WTC11 (cell line): ENCODE measurements around the gene RXRB.

Experiments
- ATF6 ChIP-seq: sonication (generic); formaldehyde crosslinking; IDR thresholded peaks from 2 replicates; pipeline ENCODE4 v1.8.1; 2023; ENCODE audit warnings: mild to moderate bottlenecking, missing genetic modification reagents
- CTCF ChIP-seq: fragments of 200-600 bp; IDR thresholded peaks from 2 replicates; pipeline ENCODE4 v1.8.0; 2022; ENCODE audit warnings: antibody characterized with exemption
- GABPB1 ChIP-seq: sonication (generic); formaldehyde crosslinking; IDR thresholded peaks from 2 replicates; pipeline ENCODE4 v1.8.1; 2023; ENCODE audit warnings: mild to moderate bottlenecking, missing genetic modification reagents
- JUN ChIP-seq: sonication (generic); formaldehyde crosslinking; IDR thresholded peaks from 2 replicates; pipeline ENCODE4 v1.8.0; 2023; ENCODE audit warnings: mild to moderate bottlenecking, missing genetic modification reagents
- PRDM15 ChIP-seq: sonication (generic); formaldehyde crosslinking; IDR thresholded peaks from 2 replicates; pipeline ENCODE4 v1.8.0; 2022; ENCODE audit warnings: missing genetic modification reagents
- STAT6 ChIP-seq: sonication (generic); formaldehyde crosslinking; conservative IDR thresholded peaks from 2 replicates; pipeline ENCODE4 v1.8.1; 2023; ENCODE audit warnings: mild to moderate bottlenecking, low read depth, missing genetic modification reagents, moderate library complexity
- TEAD4 ChIP-seq: sonication (generic); formaldehyde crosslinking; IDR thresholded peaks from 2 replicates; pipeline ENCODE4 v1.8.0; 2022; ENCODE audit warnings: mild to moderate bottlenecking, missing genetic modification reagents
- ZBTB43 ChIP-seq: sonication (generic); formaldehyde crosslinking; IDR thresholded peaks from 2 replicates; pipeline ENCODE4 v1.8.1; 2023; ENCODE audit warnings: mild to moderate bottlenecking, missing genetic modification reagents
- ZNF121 ChIP-seq: sonication (generic); formaldehyde crosslinking; IDR thresholded peaks from 2 replicates; pipeline ENCODE4 v1.8.0; 2023; ENCODE audit warnings: missing genetic modification reagents

- TF ChIP-seq CTCF (no peak), ATF6 (CRISPR knock-in tag) (no peak), ZBTB43 (CRISPR knock-in tag) (no peak), STAT6 (CRISPR knock-in tag) (no peak), TEAD4 (CRISPR knock-in tag) (no peak), JUN (CRISPR knock-in tag) (no peak), GABPB1 (CRISPR knock-in tag) (no peak), ZNF121 (CRISPR knock-in tag) (no peak), PRDM15 (CRISPR knock-in tag) (no peak)
These were observed 39.6 kb downstream of the RXRB start for GRCh38 chr6:33160728-33161344.
